HG02943 (cell line): ENCODE measurements around the gene ADAMTS17.

Experiments used
- ATAC-seq: cut with Tn5 transposase; IDR thresholded peaks from one replicate; pipeline ENCODE4 v1.9.1; 2021; ENCODE audit warnings: mild to moderate bottlenecking, low read depth, moderate library complexity; ENCODE audit not compliant: unreplicated experiment

The ADAMTS17 gene

GRCh38 chr15:100005715-100006114 lies 336.1 kb downstream of the ADAMTS17 start:
- no peak for ATAC-seq

DNA sequence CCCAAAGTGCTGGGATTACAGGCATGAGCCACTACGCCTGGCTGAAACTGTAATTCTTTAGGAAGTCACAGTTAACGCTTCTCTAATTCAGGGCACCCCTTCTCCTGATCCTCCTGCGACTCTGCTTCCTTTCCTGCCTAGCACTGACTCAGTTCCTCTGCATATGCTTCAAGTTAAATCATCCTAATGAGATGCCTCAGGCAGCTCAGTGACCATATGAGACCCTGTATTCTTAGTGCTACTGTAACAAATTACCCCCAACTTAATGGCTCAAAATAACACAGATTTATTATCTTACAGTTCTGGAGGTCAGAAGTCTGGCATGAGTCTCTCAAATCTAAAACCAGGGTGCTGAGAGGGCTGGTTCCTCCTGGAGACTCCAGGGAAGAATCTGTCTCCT lies 336.8 kb downstream of the ADAMTS17 start:
- ATAC-seq: no peak

DNA sequence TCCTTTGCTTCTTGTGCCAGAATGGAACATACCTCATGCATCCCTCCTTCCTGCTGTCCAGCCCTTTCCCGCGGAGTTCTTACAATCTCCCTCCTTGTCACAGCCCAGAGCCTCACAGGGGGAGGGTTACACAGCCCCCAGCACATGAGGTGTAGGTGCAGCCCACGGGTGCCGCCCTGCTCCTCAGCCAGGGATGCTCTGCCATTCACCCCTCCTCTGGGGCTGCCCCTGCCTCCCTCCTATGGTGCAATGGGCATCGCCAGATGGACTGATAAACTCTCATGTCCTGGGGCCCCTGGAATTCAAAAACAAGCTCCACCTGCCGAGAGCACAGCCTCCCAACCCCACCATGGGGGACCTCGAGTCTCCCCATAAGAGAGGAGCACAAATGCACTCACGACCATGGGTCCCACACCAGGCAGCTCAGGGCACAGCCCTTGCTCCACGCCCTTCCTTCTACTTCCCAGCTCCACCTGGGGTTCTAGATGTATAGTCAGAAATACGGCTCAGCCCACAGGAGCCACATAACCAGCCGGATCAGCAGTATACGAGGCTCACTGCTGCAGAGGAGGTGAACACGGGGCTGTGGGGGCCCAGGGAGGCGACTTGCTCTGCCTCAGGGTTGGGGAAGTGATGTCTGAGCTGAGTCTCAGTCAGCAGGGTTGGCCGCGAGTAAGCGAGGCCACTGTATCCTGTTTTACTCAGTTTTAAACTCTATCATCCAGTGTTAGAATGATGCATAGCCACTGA lies 338.8 kb downstream of the ADAMTS17 start:
- no peak for ATAC-seq

DNA sequence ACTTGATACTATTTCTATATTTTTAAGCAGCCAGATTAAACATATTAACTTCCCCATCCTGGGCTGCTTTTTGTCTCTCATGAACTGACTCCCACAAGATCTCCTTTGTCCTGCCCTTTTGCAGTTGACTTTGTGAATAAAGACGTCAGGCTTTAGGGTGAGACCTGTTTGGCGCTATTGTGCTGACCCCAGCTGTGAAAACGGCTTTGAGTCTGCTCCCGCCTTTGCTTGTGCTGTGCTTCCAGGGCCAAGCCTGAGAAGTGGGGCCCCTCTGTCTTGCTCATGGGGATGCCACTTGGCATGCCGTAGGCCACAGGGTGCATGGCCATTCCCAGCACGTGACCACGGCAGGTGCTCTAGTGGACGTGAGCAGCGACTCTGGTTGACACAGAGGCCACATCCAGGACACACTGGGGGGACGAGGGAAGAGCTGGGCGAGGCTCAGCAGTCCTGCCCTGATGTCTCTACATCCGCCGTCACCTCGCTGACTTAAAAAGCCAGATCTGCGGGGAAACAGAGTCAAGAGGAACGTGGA lies 339.6 kb downstream of the ADAMTS17 start:
- ATAC-seq: no peak

DNA sequence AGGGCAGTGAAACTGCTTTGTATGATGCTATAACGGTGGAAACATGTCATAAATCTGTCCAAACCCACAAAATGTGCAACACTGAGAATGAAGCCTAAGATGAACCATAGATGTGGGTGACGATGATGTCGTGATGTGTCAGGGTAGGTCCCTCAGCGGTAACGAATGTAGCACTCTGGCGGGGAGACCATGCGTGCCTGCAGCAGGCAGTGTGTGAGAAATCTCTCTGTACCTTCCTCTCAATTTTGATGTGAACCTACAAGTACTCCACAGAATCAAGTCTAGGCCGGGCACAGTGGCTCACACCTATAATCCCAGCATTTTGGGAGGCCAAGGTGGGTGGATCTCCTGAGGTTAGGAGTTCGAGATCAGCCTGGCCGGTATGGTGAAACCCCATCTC lies 340.4 kb downstream of the ADAMTS17 start:
- no peak for ATAC-seq

DNA sequence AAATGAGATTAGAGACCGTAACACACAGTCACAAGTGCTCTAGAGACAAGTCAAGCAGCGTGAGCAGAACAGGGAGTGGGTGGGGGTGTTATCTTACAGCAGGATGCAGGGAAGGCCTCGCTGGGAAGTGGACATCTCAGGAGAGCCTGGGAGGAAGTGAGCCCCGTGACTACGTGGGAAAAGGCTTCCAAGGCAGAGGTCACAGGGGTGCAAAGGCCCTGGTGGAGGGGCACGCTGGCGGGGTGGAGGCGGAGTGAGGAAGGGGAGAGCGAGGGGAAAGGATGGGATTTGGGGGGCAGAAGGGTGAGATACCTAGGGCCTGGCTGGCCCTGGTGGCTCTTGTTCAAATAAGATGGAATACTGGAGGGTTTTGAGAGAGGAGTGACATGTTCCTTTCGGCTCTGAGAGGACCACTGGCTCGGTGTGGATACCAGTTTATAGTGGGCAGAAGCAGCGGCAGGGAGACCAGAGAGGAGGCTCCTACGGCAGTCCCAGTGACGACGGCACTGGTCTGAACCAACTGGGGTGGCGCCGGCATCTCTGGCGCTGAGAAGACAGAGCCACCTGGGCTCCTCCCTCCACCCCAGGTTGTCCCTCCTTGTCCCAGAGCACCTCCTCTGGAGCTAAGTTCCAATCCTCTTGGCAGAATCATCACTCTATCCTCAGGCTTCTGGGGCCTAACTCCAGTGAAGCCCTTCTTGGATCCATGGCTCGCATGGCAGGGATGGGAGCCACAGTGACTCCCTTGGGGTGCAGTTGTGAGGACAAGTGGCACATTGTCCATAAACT lies 342.3 kb downstream of the ADAMTS17 start:
- no peak for ATAC-seq

GRCh38 chr15:99998661-99999101 lies 343.1 kb downstream of the ADAMTS17 start:
- ATAC-seq: no peak

DNA sequence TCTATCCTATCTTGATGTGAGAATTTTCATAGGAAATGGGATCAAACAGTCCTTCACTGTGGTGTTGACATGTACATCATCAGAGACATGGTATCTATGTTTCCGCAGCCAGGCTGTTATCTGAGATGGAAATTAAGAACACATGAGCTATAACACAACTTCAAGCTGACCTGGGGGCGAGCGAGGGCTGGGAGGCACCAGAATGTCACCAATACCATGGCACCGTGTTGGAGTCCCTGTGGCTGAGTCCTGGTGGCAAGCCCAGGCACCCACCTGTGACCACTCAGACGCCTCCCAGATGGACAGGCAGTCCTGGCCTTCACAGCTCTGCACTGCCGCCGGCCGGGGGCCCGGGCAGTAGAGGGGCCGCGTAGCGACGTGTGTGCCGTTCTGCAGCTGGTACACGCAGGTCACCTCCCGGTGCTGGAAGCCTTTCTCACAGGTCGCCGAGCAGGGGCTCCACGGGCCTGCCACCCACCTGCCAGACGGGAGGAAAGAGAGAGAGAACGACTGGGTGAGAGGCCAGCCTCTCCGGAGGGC lies 344.6 kb downstream of the ADAMTS17 start:
- no peak for ATAC-seq

- ATAC-seq: no peak
These were observed 345.1 kb downstream of the ADAMTS17 start for GRCh38 chr15:99996660-99997059.

- no peak for ATAC-seq
These were observed 346.2 kb downstream of the ADAMTS17 start for GRCh38 chr15:99995543-99995942.

GRCh38 chr15:99994849-99995248 lies 346.9 kb downstream of the ADAMTS17 start:
- ATAC-seq: no peak

DNA sequence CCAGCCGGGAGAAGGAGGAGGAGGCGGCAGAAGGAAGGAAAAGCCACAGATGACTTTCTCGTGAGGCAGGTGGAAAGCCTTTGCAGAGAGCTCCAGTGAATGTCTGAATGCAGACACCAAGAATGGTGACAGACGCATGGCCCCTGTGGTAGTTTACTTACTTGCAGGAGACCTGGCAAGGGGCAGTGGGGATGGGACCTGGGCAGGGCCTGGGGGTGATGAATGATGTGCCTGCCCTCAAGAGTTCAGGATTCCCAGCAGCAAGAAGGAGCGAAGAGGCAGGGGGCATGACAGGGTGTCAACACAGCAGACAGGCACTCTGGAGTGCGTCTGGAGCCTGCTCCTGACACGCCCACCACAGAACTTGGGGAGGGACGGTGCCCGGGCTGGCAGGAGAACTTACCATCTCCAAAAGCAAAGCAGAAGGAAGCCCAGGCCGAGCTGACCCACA lies 348.1 kb downstream of the ADAMTS17 start:
- ATAC-seq: no peak

GRCh38 chr15:99993262-99993661 lies 348.5 kb downstream of the ADAMTS17 start:
- ATAC-seq: no peak

DNA sequence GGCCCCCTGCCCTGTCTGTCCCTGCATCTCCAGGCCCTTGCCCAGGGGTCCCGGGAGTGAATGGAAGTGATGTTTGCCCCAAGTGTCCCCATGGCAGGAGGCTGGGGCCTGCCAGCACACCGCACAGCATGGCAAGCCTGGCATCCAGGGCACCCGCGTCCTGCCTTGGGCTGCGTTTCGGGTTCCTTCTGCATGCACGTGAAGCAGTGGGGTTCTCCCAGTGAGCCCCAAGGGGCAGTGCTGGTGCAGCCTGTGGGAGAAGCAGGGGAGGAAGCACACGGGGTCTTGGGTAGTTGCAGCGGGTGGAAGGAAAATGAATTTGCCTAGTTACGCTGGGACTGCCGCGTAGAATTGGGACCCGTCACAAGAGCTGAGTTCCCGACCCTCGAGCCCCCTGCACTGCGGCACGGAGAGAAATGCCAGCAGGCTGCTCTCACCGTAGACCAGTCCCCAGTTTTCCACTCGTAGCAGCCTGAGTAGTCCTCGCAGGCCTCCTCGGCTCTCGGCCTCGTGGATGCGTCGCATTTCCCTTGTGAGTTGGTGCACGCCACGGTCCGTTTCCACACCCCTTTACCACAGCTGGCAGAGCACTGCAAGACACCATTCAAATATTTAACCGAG lies 349.1 kb downstream of the ADAMTS17 start:
- ATAC-seq: no peak

DNA sequence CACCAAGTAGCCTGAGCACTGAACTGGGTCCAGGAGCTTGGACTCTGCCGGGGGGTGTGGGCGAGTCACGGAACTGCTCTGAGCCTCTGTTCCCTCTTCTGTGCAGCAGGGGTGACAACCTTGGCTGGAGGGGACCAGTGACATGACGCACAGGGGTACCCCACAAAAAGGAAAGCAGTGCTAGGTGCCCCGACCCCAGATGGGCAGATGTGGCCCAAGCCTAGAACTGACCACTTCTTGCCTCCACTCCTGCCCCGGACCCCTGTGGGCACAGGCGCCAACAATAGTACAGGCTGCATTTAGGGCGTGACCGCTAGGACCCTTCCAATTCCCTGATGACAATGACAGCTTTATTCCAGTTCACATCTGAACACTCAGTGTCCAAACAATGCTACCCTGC lies 352.7 kb downstream of the ADAMTS17 start:
- no peak for ATAC-seq

GRCh38 chr15:99987701-99988100 lies 354.1 kb downstream of the ADAMTS17 start:
- ATAC-seq: no peak

- no peak for ATAC-seq
These were observed 354.7 kb downstream of the ADAMTS17 start for GRCh38 chr15:99987119-99987506.

GRCh38 chr15:99986297-99987118 lies 355.3 kb downstream of the ADAMTS17 start:
- ATAC-seq: no peak

GRCh38 chr15:99985878-99986277 lies 355.9 kb downstream of the ADAMTS17 start:
- no peak for ATAC-seq
